Measurements from ENCODE around the gene TMEM154.

GRCh38 chr4:152686452-152687013 is 6.7 kb upstream of the TMEM154 start:
- TF ChIP-seq, protein P1, sequence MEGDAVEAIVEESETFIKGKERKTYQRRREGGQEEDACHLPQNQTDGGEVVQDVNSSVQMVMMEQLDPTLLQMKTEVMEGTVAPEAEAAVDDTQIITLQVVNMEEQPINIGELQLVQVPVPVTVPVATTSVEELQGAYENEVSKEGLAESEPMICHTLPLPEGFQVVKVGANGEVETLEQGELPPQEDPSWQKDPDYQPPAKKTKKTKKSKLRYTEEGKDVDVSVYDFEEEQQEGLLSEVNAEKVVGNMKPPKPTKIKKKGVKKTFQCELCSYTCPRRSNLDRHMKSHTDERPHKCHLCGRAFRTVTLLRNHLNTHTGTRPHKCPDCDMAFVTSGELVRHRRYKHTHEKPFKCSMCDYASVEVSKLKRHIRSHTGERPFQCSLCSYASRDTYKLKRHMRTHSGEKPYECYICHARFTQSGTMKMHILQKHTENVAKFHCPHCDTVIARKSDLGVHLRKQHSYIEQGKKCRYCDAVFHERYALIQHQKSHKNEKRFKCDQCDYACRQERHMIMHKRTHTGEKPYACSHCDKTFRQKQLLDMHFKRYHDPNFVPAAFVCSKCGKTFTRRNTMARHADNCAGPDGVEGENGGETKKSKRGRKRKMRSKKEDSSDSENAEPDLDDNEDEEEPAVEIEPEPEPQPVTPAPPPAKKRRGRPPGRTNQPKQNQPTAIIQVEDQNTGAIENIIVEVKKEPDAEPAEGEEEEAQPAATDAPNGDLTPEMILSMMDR (IDR thresholded peaks at IDR 0.05) = no peak
- TF ChIP-seq POLR2A (IDR thresholded peaks at IDR 0.05) = no peak

Data from transverse colon (tissue), 3 donors.